ENCODE data around the gene RLN1.
"Not testable (repeated sequence)": the region's sequence is repeated elsewhere in the genome, so short reads cannot be mapped to it uniquely, and the experiment has no call there.

The RLN1 gene

GRCh38 chr9:5321601-5322000 lies 18.1 kb downstream of the RLN1 start:
- not testable (repeated sequence) for DNase-seq

DNA sequence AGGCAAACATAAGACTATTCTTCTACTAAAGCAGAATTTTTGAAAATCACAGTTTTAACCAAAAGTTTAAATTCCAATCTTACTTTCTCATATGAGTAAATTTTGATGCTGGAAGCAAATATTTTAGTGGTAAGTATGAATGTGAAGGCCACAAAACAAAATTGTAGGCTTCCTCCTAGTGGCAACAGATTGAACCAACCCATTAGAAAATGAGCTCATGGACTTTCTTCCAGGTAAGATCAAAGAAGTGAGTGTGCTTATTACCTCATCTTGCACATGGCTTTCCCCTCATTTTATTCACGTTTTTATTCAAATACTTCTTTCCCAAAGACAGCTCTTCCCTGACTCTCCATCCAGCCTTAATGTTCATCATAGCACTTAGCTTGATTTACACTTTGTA lies 18.6 kb downstream of the RLN1 start:
- DNase-seq, result no peak

DNA sequence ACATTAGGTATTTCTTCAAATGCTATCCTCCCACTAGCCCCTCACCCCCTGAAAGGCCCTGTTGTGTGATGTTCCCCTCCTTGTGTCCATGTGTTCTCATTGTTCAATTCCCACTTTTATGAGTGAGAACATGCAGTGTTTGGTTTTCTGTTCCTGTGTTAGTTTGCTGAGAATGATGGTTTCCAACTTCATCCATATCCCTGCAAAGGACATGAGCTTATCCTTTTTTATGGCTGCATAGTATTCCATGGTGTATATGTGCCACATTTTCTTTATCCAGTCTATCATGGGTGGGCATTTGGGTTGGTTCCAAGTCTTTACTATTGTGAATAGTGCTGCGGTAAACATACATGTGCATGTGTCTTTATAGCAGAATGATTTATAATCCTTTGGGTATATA lies 23.3 kb downstream of the RLN1 start:
- not testable (repeated sequence) for DNase-seq

DNA sequence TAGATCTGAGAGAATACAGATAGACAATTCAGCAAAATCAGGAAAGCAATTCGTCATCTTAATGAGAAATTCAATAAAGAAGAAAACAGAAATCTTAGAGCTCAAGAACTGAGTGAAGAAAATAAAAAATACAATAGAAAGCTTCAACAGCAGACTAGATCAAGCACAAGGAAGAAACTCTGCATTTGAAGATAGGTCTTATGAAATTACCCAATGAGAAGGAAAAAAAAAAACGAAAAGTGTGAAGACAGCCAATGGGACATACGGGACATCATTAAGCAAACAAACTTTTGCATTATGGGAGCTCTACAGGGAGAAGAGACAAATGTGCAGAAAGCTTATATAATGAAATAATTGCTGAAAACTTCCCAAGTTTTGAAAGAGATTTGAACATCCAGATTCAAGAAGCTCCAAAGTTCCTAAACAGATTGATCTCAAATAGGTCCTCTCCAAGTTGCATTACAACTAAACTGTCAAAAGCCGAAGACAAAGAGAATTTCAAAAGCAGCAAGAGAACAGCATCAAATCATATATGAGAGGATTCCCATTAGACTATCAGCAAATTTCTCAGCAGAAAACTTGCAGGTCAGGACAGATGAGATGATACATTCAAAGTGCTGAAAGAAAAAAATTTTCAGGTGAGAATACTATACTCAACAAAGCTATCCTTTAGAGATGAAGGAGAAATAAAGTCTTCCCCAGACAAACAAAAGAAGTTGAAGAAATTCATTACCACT lies 24.3 kb downstream of the RLN1 start:
- DNase-seq, result no peak

- no peak for DNase-seq
Measured at GRCh38 chr9:5310851-5311250, 28.8 kb downstream of the RLN1 start.

- DNase-seq, result no peak
Measured at GRCh38 chr9:5305741-5306140, 33.9 kb downstream of the RLN1 start.

DNA sequence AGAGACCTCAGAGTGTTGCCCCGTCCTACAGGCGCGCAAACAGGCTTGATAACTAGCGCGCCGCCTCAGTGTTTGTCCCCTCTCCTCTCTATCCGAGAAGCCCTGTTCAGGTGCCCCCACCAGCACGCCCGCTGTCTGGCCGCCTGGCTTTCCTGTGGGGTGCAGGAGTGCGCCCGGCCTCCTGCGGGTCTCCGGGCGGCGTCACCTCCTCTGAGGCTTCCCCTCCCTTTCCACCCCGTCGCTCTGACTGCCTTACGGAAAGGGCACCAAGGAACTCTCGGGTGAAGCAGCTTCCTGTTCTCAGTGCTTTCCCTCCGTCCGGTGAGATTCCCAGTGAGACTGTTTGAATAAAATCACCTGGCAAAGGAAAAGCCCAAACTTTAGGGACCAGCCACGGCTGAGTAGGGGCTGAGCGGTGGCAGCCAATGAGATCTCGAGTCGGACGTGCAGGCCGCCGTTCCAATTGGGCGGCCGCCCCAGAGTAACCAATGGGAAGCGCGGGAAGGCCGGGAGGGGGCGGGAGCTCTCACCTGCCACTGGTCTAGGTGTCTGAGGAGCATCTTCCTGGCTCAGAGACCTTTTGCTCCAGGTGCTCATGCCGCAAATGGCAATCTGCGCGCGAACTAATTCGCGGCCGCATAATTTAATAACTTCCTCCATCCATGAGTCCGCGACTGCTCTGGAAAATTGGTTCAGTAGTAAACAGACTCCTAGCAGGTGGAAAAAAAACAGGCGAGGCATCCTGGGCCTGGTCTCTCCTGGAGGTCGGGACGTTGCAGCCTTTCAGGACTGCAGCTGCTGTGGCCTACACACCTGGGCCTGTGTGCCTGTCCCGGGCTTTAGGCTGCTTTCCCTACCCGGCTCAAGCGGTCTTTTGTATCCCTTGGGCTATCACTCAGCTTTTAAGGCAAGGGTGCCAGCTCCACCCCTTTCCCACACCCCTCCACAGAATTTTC lies 35.6 kb downstream of the RLN1 start, which contains the start of gene RLN2:
Gene RLN2, minus strand, starts transcription at position 877 of the 956 bp plus-strand sequence. Its CDS starts 136 bp downstream, at position 741.
- DNase-seq, result not testable (repeated sequence)

- no peak for DNase-seq
Measured at GRCh38 chr9:5301544-5301943, 38.1 kb downstream of the RLN1 start.

GRCh38 chr9:5292141-5292540 lies 47.5 kb downstream of the RLN1 start:
- DNase-seq, result no peak

- no peak for DNase-seq
Measured at GRCh38 chr9:5288591-5288990, 51.1 kb downstream of the RLN1 start.

GRCh38 chr9:5286262-5286661 lies 53.4 kb downstream of the RLN1 start:
- no peak for DNase-seq

Measured in SW 1271 (cell line).